ENCODE results near the gene SERHL2.

The SERHL2 gene

GRCh38 chr22:42591987-42592386 lies 38.2 kb downstream of the SERHL2 start:
- no peaks in the 10 kb centered on the region for H3K9me2 ChIP-seq (replicated peaks; ENCODE audit: low read depth, low read length)
- H3K9me3 ChIP-seq (ENCODE audit: insufficient read depth, low read depth, low read length): no peaks in the 10 kb centered on the region
- H2AFZ ChIP-seq (ENCODE audit: low read length): no peak overlapping the region
- H3K4me3 ChIP-seq (ENCODE audit: low read length, poor library complexity, severe bottlenecking): no peak overlapping the region
- no peaks in the 10 kb centered on the region for H3K4me1 ChIP-seq (ENCODE audit: insufficient read depth, low read length, poor library complexity, severe bottlenecking)
- H4K20me1 ChIP-seq (ENCODE audit: insufficient read depth, low read length, poor library complexity, severe bottlenecking): no peaks in the 10 kb centered on the region
- H3K36me3 ChIP-seq (ENCODE audit: insufficient read depth, low read length): peaks cover 90% of the 10 kb centered on the region; the same call in 1 of the 2 replicates
- H3F3A ChIP-seq (ENCODE audit: low read depth): no peaks in the 10 kb centered on the region
- H3K79me2 ChIP-seq (ENCODE audit: insufficient read depth, low read length): no peaks in the 10 kb centered on the region
- TF ChIP-seq EZH2phosphoT487 (IDR thresholded peaks at IDR 0.05; ENCODE audit: borderline replicate concordance) (no peak), CTCF (conservative IDR thresholded peaks at IDR 0.05; ENCODE audit: low read length) (no peak)
- H3K27me3 ChIP-seq (ENCODE audit: insufficient read depth, low read length, poor library complexity, severe bottlenecking): no peaks in the 10 kb centered on the region
- no peak overlapping the region for H3K9ac ChIP-seq (ENCODE audit: low read depth, low read length, poor library complexity, severe bottlenecking)
- no peak overlapping the region for H3K4me2 ChIP-seq (ENCODE audit: low read depth, low read length, poor library complexity, severe bottlenecking)

GRCh38 chr22:42595434-42595833 lies 41.7 kb downstream of the SERHL2 start:
- TF ChIP-seq CTCF (conservative IDR thresholded peaks at IDR 0.05; ENCODE audit: low read length): no peak
- no peak for TF ChIP-seq EZH2phosphoT487 (IDR thresholded peaks at IDR 0.05; ENCODE audit: borderline replicate concordance)
- Histone ChIP-seq H3K4me3 (ENCODE audit: low read length, poor library complexity, severe bottlenecking) (no peak overlapping the region), H4K20me1 (ENCODE audit: insufficient read depth, low read length, poor library complexity, severe bottlenecking) (no peaks in the 10 kb centered on the region), H3K9ac (ENCODE audit: low read depth, low read length, poor library complexity, severe bottlenecking) (no peak overlapping the region), H3K4me2 (ENCODE audit: low read depth, low read length, poor library complexity, severe bottlenecking) (no peak overlapping the region), H2AFZ (ENCODE audit: low read length) (no peak overlapping the region), H3K79me2 (ENCODE audit: insufficient read depth, low read length) (peaks cover 12% of the 10 kb centered on the region; the same call in 1 of the 2 replicates), H3K9me3 (ENCODE audit: insufficient read depth, low read depth, low read length) (no peaks in the 10 kb centered on the region), H3K9me2 (replicated peaks; ENCODE audit: low read depth, low read length) (no peaks in the 10 kb centered on the region), H3F3A (ENCODE audit: low read depth) (no peaks in the 10 kb centered on the region), H3K4me1 (ENCODE audit: insufficient read depth, low read length, poor library complexity, severe bottlenecking) (no peaks in the 10 kb centered on the region), H3K36me3 (ENCODE audit: insufficient read depth, low read length) (peaks cover 94% of the 10 kb centered on the region), H3K27me3 (ENCODE audit: insufficient read depth, low read length, poor library complexity, severe bottlenecking) (no peaks in the 10 kb centered on the region)

- H3K9ac ChIP-seq (ENCODE audit: low read depth, low read length, poor library complexity, severe bottlenecking): no peak overlapping the region
- TF ChIP-seq CTCF (conservative IDR thresholded peaks at IDR 0.05; ENCODE audit: low read length) (no peak), EZH2phosphoT487 (IDR thresholded peaks at IDR 0.05; ENCODE audit: borderline replicate concordance) (no peak)
- H3K9me2 ChIP-seq (replicated peaks; ENCODE audit: low read depth, low read length): no peaks in the 10 kb centered on the region
- H3K36me3 ChIP-seq (ENCODE audit: insufficient read depth, low read length): peaks cover 92% of the 10 kb centered on the region
- H3K79me2 ChIP-seq (ENCODE audit: insufficient read depth, low read length): peaks cover 17% of the 10 kb centered on the region; the same call in 1 of the 2 replicates
- H3K4me2 ChIP-seq (ENCODE audit: low read depth, low read length, poor library complexity, severe bottlenecking): no peak overlapping the region
- no peaks in the 10 kb centered on the region for H3K27me3 ChIP-seq (ENCODE audit: insufficient read depth, low read length, poor library complexity, severe bottlenecking)
- no peaks in the 10 kb centered on the region for H3F3A ChIP-seq (ENCODE audit: low read depth)
- H3K9me3 ChIP-seq (ENCODE audit: insufficient read depth, low read depth, low read length): no peaks in the 10 kb centered on the region
- H4K20me1 ChIP-seq (ENCODE audit: insufficient read depth, low read length, poor library complexity, severe bottlenecking): no peaks in the 10 kb centered on the region
- no peaks in the 10 kb centered on the region for H3K4me1 ChIP-seq (ENCODE audit: insufficient read depth, low read length, poor library complexity, severe bottlenecking)
- H3K4me3 ChIP-seq (ENCODE audit: low read length, poor library complexity, severe bottlenecking): no peak overlapping the region
- H2AFZ ChIP-seq (ENCODE audit: low read length): no peak overlapping the region
Measured at GRCh38 chr22:42596336-42596735, 42.6 kb downstream of the SERHL2 start.

All from Loucy (cell line).